ENCODE data around the gene GRIA1. TPM values are rescaled to one million over a fixed set of nuclear protein-coding genes. Genes with fewer than 3 reads are reported as not detected.

The GRIA1 gene
- total RNA-seq, 1 experiment from 2014 or later, result 0.81 TPM

DNA sequence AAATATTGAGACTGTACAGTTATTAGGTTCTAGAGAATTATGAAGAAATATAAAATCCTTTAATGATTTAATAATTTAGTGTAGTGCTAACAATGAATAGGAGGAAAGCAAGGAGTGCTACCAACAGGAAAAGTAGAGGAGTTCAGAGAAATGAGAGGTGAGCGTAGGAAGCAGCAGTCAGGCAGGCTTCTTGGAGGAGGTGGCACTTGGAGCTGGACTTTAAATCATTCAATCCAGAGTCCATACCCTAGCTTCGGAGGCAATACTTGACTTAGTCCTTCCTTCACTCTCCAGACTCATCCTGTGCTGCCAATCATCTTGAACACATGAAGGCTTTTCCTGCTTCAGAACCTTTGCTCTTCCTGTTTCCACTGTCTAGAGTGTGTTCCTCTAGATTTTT, 254.3 kb downstream of the GRIA1 start:
- Mint-ChIP-seq H3K4me1 (peaks cover 3% of the 10 kb centered on the region; the same call in 1 of the 2 replicates), H3K27ac (no peak overlapping the region), H3K27me3 (ENCODE audit: low read depth) (peaks cover 2% of the 10 kb centered on the region; the same call in 1 of the 2 replicates), H3K36me3 (no peaks in the 10 kb centered on the region; the same call in 1 of the 2 replicates), H3K9me3 (peaks cover 12% of the 10 kb centered on the region; the same call in 1 of the 2 replicates), H3K4me3 (no peak overlapping the region)
- DNase-seq (ENCODE audit: low spot score) (no peak), ATAC-seq (no peak)
- CTCF ChIA-PET, result no interaction called here
- POLR2A ChIA-PET, result no interaction called here
- TF ChIP-seq ZNF138 (CRISPR knock-in tag; conservative IDR thresholded peaks at IDR 0.05) (no peak), FOXP1 (CRISPR knock-in tag; IDR thresholded peaks at IDR 0.05; ENCODE audit: borderline replicate concordance) (no peak)
- TF ChIP-seq, protein P1, sequence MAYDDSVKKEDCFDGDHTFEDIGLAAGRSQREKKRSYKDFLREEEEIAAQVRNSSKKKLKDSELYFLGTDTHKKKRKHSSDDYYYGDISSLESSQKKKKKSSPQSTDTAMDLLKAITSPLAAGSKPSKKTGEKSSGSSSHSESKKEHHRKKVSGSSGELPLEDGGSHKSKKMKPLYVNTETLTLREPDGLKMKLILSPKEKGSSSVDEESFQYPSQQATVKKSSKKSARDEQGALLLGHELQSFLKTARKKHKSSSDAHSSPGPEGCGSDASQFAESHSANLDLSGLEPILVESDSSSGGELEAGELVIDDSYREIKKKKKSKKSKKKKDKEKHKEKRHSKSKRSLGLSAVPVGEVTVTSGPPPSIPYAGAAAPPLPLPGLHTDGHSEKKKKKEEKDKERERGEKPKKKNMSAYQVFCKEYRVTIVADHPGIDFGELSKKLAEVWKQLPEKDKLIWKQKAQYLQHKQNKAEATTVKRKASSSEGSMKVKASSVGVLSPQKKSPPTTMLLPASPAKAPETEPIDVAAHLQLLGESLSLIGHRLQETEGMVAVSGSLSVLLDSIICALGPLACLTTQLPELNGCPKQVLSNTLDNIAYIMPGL (CRISPR knock-in tag; IDR thresholded peaks at IDR 0.05), result no peak
- TF ChIP-seq, protein P2, sequence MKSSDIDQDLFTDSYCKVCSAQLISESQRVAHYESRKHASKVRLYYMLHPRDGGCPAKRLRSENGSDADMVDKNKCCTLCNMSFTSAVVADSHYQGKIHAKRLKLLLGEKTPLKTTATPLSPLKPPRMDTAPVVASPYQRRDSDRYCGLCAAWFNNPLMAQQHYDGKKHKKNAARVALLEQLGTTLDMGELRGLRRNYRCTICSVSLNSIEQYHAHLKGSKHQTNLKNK (CRISPR knock-in tag; IDR thresholded peaks at IDR 0.05), result no peak

DNA sequence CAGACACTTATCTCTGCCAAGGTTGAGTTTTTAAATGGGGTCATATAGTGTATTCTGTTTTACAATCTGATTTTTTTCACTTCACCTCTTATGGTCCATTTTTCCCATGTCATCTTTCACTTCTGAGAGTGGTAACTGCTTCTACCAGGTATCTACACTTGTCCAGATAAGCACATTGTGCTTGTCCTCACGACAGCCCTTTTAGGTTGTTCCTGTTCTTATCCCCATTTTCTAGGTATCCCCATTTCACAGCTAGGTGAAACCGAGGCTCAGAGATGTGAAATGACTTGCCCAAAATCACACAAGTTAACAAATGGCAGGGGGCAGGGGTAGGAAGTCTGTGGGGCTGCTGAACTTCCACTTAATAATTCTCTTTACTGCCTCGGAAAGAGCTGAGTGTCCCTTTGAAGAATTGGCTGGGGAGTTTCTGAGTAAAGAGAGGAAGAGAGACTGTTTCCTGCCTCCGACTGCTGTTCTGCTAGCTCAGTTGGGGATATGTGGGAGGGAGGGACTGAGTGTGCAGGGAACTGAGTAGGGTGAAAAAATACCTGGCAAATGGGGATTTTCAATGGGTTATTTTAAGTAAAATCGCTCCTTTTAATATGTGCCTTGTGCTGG, 255.4 kb downstream of the GRIA1 start:
- H3K27ac Mint-ChIP-seq, result no peak overlapping the region
- H3K4me1 Mint-ChIP-seq, result peaks cover 3% of the 10 kb centered on the region; the same call in 1 of the 2 replicates
- CTCF ChIA-PET, result no interaction called here
- H3K9me3 Mint-ChIP-seq, result peaks cover 12% of the 10 kb centered on the region; the same call in 1 of the 2 replicates
- no peak for TF ChIP-seq NFE2L1 (CRISPR knock-in tag; IDR thresholded peaks at IDR 0.05)
- H3K36me3 Mint-ChIP-seq, result no peaks in the 10 kb centered on the region; the same call in 1 of the 2 replicates
- H3K4me3 Mint-ChIP-seq, result no peak overlapping the region
- no peak for ATAC-seq
- peaks cover 2% of the 10 kb centered on the region; the same call in 1 of the 2 replicates for H3K27me3 Mint-ChIP-seq (ENCODE audit: low read depth)
- no peak for DNase-seq (ENCODE audit: low spot score)
- POLR2A ChIA-PET, result no interaction called here

DNA sequence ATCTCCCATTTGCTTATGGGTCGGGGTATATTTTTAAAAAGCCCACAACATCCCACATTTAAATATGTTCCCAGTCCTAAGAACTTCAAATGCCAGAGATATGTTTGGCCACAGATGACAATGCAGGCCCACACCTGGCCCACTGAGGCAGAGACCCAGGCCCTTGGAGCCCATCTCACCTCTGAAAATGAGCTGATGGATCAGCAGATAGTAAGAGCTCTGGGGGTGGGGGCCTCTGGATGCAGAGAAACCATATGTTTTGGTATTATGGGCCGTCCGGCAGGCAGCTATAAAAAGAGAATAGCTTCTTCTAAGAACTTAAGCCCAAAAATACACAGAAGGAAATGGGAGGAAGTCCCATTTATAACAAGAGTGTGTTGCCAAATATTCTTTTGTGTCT, 256.0 kb downstream of the GRIA1 start:
- Mint-ChIP-seq H3K36me3 (no peaks in the 10 kb centered on the region; the same call in 1 of the 2 replicates), H3K9me3 (peaks cover 12% of the 10 kb centered on the region; the same call in 1 of the 2 replicates), H3K27me3 (ENCODE audit: low read depth) (peaks cover 2% of the 10 kb centered on the region; the same call in 1 of the 2 replicates), H3K27ac (no peak overlapping the region), H3K4me1 (peaks cover 3% of the 10 kb centered on the region; the same call in 1 of the 2 replicates), H3K4me3 (no peak overlapping the region)
- ATAC-seq (no peak), DNase-seq (ENCODE audit: low spot score) (no peak)
- ChIA-PET CTCF (no interaction called here), POLR2A (no interaction called here)
- TF ChIP-seq TEAD1 (CRISPR knock-in tag; IDR thresholded peaks at IDR 0.05) (no peak), CBFB (CRISPR knock-in tag; IDR thresholded peaks at IDR 0.05; ENCODE audit: low read depth) (no peak), GTF2I (CRISPR knock-in tag; conservative IDR thresholded peaks at IDR 0.05) (no peak), NR1H2 (CRISPR knock-in tag; IDR thresholded peaks at IDR 0.05) (no peak), GABPB1 (CRISPR knock-in tag; IDR thresholded peaks at IDR 0.05) (no peak), ZNF423 (CRISPR knock-in tag; IDR thresholded peaks at IDR 0.05) (no peak), NFYB (CRISPR knock-in tag; conservative IDR thresholded peaks at IDR 0.05; ENCODE audit: low read depth) (no peak)
- TF ChIP-seq, protein P3, sequence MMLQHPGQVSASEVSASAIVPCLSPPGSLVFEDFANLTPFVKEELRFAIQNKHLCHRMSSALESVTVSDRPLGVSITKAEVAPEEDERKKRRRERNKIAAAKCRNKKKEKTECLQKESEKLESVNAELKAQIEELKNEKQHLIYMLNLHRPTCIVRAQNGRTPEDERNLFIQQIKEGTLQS (CRISPR knock-in tag; conservative IDR thresholded peaks at IDR 0.05), result no peak
- TF ChIP-seq, protein P4, sequence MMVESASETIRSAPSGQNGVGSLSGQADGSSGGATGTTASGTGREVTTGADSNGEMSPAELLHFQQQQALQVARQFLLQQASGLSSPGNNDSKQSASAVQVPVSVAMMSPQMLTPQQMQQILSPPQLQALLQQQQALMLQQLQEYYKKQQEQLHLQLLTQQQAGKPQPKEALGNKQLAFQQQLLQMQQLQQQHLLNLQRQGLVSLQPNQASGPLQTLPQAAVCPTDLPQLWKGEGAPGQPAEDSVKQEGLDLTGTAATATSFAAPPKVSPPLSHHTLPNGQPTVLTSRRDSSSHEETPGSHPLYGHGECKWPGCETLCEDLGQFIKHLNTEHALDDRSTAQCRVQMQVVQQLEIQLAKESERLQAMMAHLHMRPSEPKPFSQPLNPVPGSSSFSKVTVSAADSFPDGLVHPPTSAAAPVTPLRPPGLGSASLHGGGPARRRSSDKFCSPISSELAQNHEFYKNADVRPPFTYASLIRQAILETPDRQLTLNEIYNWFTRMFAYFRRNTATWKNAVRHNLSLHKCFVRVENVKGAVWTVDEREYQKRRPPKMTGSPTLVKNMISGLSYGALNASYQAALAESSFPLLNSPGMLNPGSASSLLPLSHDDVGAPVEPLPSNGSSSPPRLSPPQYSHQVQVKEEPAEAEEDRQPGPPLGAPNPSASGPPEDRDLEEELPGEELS (CRISPR knock-in tag; IDR thresholded peaks at IDR 0.05), result no peak
- TF ChIP-seq, protein P5, sequence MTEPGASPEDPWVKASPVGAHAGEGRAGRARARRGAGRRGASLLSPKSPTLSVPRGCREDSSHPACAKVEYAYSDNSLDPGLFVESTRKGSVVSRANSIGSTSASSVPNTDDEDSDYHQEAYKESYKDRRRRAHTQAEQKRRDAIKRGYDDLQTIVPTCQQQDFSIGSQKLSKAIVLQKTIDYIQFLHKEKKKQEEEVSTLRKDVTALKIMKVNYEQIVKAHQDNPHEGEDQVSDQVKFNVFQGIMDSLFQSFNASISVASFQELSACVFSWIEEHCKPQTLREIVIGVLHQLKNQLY (CRISPR knock-in tag; IDR thresholded peaks at IDR 0.05), result no peak
- TF ChIP-seq, protein P6, sequence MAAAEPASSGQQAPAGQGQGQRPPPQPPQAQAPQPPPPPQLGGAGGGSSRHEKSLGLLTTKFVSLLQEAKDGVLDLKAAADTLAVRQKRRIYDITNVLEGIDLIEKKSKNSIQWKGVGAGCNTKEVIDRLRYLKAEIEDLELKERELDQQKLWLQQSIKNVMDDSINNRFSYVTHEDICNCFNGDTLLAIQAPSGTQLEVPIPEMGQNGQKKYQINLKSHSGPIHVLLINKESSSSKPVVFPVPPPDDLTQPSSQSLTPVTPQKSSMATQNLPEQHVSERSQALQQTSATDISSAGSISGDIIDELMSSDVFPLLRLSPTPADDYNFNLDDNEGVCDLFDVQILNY (CRISPR knock-in tag; IDR thresholded peaks at IDR 0.05), result no peak
- TF ChIP-seq, protein P7, sequence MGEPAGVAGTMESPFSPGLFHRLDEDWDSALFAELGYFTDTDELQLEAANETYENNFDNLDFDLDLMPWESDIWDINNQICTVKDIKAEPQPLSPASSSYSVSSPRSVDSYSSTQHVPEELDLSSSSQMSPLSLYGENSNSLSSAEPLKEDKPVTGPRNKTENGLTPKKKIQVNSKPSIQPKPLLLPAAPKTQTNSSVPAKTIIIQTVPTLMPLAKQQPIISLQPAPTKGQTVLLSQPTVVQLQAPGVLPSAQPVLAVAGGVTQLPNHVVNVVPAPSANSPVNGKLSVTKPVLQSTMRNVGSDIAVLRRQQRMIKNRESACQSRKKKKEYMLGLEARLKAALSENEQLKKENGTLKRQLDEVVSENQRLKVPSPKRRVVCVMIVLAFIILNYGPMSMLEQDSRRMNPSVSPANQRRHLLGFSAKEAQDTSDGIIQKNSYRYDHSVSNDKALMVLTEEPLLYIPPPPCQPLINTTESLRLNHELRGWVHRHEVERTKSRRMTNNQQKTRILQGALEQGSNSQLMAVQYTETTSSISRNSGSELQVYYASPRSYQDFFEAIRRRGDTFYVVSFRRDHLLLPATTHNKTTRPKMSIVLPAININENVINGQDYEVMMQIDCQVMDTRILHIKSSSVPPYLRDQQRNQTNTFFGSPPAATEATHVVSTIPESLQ (CRISPR knock-in tag; IDR thresholded peaks at IDR 0.05), result no peak

Measured in WTC11 (cell line).